Measurements from ENCODE around the gene TNRC18.

DNA sequence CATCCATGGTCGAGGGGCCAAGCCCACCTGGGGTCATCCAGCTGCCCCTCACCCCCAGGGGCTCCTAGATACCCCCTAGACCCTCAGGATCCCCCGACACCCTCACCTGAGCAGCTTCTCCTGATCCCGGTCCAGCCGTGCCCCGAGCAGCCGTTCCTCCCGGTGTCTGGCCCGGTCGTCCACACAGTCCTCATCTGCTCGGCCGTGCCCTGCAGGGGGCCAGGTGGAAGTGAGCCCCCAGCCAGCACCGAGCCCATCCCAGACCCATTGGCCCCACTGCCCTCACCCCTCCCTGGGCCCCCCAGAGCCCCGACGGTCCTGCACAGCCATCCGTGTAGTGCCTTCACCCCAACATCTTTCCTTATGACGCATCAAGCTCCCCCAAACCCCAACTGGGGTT, 45.8 kb downstream of the TNRC18 start:
- TF ChIP-seq, protein P1, sequence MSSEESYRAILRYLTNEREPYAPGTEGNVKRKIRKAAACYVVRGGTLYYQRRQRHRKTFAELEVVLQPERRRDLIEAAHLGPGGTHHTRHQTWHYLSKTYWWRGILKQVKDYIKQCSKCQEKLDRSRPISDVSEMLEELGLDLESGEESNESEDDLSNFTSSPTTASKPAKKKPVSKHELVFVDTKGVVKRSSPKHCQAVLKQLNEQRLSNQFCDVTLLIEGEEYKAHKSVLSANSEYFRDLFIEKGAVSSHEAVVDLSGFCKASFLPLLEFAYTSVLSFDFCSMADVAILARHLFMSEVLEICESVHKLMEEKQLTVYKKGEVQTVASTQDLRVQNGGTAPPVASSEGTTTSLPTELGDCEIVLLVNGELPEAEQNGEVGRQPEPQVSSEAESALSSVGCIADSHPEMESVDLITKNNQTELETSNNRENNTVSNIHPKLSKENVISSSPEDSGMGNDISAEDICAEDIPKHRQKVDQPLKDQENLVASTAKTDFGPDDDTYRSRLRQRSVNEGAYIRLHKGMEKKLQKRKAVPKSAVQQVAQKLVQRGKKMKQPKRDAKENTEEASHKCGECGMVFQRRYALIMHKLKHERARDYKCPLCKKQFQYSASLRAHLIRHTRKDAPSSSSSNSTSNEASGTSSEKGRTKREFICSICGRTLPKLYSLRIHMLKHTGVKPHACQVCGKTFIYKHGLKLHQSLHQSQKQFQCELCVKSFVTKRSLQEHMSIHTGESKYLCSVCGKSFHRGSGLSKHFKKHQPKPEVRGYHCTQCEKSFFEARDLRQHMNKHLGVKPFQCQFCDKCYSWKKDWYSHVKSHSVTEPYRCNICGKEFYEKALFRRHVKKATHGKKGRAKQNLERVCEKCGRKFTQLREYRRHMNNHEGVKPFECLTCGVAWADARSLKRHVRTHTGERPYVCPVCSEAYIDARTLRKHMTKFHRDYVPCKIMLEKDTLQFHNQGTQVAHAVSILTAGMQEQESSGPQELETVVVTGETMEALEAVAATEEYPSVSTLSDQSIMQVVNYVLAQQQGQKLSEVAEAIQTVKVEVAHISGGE (CRISPR knock-in tag; IDR thresholded peaks at IDR 0.05) = no peak
- TF ChIP-seq SMARCA5 (IDR thresholded peaks at IDR 0.05) (no peak), TGIF2 (CRISPR knock-in tag; IDR thresholded peaks at IDR 0.05) (no peak)
- TF ChIP-seq, protein P2, sequence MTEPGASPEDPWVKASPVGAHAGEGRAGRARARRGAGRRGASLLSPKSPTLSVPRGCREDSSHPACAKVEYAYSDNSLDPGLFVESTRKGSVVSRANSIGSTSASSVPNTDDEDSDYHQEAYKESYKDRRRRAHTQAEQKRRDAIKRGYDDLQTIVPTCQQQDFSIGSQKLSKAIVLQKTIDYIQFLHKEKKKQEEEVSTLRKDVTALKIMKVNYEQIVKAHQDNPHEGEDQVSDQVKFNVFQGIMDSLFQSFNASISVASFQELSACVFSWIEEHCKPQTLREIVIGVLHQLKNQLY (CRISPR knock-in tag; conservative IDR thresholded peaks at IDR 0.05) = no peak
